GM04503 (cell line): Measurements from ENCODE around the gene TXNRD2.
A peak's percentile ranks its signal among the peaks of the same experiment; 100 is the strongest.
"Not testable (repeated sequence)": the region's sequence is repeated elsewhere in the genome, so short reads cannot be mapped to it uniquely, and the experiment has no call there.

ENCODE experiments used
- DNase-seq: peaks from one replicate; pipeline ENCODE4 v3.0.0-alpha.2; 2012; ENCODE audit warnings: low read depth

TXNRD2 gene

GRCh38 chr22:19948057-19948760 is 6.6 kb upstream of the TXNRD2 start:
- no peak for DNase-seq

GRCh38 chr22:19943082-19944026 is 1.7 kb upstream of the TXNRD2 start:
- DNase-seq, result peak; percentile 84

- DNase-seq, result peak; percentile 57
Observed at GRCh38 chr22:19942157-19943081, 801 bp upstream of the TXNRD2 start.

GRCh38 chr22:19940536-19941364 is 868 bp downstream of the TXNRD2 start:
- DNase-seq, result no peak

GRCh38 chr22:19937616-19938473 is 3.8 kb downstream of the TXNRD2 start:
- DNase-seq, result no peak

GRCh38 chr22:19936513-19936912 is 5.1 kb downstream of the TXNRD2 start:
- no peak for DNase-seq

- not testable (repeated sequence) for DNase-seq
Observed at GRCh38 chr22:19935123-19935718, 6.4 kb downstream of the TXNRD2 start.

- DNase-seq, result no peak
Observed at GRCh38 chr22:19933341-19934241, 8.0 kb downstream of the TXNRD2 start.

GRCh38 chr22:19932367-19933206 is 9.0 kb downstream of the TXNRD2 start:
- no peak for DNase-seq

- no peak for DNase-seq
Observed at GRCh38 chr22:19931514-19931913, 10.1 kb downstream of the TXNRD2 start.

- no peak for DNase-seq
Observed at GRCh38 chr22:19930551-19931486, 10.8 kb downstream of the TXNRD2 start.

GRCh38 chr22:19929586-19930550 is 11.8 kb downstream of the TXNRD2 start:
- DNase-seq, result no peak

GRCh38 chr22:19928207-19928606 is 13.4 kb downstream of the TXNRD2 start:
- DNase-seq, result no peak

- DNase-seq, result no peak
Observed at GRCh38 chr22:19927696-19928095, 13.9 kb downstream of the TXNRD2 start.

GRCh38 chr22:19926028-19926427 is 15.6 kb downstream of the TXNRD2 start:
- DNase-seq, result not testable (repeated sequence)
